WTC11 (cell line): Measurements from ENCODE around the gene AMBRA1. TPM values are rescaled to one million over a fixed set of nuclear protein-coding genes. Genes with fewer than 3 reads are reported as not detected.
A peak's percentile ranks its signal among the peaks of the same experiment; 100 is the strongest.

ENCODE experiments used
- ATAC-seq: fragments of 200-7000 bp; cut with Tn5 transposase; 2 replicates; pipeline ENCODE4 v1.10.0; 2021; ENCODE audit warnings: mild to moderate bottlenecking, moderate library complexity
- CTCF ChIA-PET: fragments of 300-600 bp; sonication (Branson Sonifier 250); formaldehyde crosslinking; loops from one replicate; lab custom pipeline; 2021; ENCODE audit warnings: antibody characterized with exemption; lab: Charles Lee
- POLR2A ChIA-PET: fragments of 350-600 bp; sonication (Branson Sonifier 250); formaldehyde crosslinking; loops from one replicate; lab custom pipeline; 2021; ENCODE audit warnings: antibody characterized with exemption; lab: Charles Lee
- DNase-seq: peaks from one replicate; pipeline ENCODE4 v3.0.0; 2021; ENCODE audit warnings: low spot score
- H3K27ac Mint-ChIP-seq: 2 replicates; pipeline ENCODE4 v1.8.0; 2021; ENCODE audit warnings: mixed read lengths
- H3K27me3 Mint-ChIP-seq: 2 replicates; pipeline ENCODE4 v1.8.0; 2021; ENCODE audit warnings: low read depth, mild to moderate bottlenecking, moderate library complexity, mixed read lengths
- H3K36me3 Mint-ChIP-seq: 2 replicates; pipeline ENCODE4 v1.8.0; 2021; ENCODE audit warnings: mixed read lengths
- H3K4me1 Mint-ChIP-seq: 2 replicates; pipeline ENCODE4 v1.8.0; 2022; ENCODE audit warnings: mixed read lengths
- H3K4me3 Mint-ChIP-seq: 2 replicates; pipeline ENCODE4 v1.8.0; 2021; ENCODE audit warnings: mild to moderate bottlenecking, moderate library complexity, mixed read lengths
- H3K9me3 Mint-ChIP-seq: 2 replicates; pipeline ENCODE4 v1.8.0; 2021; ENCODE audit warnings: mixed read lengths
- FOXP1 ChIP-seq: sonication (generic); formaldehyde crosslinking; IDR thresholded peaks from 2 replicates; pipeline ENCODE4 v1.8.0; 2022; ENCODE audit warnings: missing genetic modification reagents, mild to moderate bottlenecking, moderate library complexity, borderline replicate concordance
- GABPB1 ChIP-seq: sonication (generic); formaldehyde crosslinking; IDR thresholded peaks from 2 replicates; pipeline ENCODE4 v1.8.1; 2023; ENCODE audit warnings: mild to moderate bottlenecking, missing genetic modification reagents
- IRF2 ChIP-seq: sonication (generic); formaldehyde crosslinking; IDR thresholded peaks from 2 replicates; pipeline ENCODE4 v1.8.0; 2022; ENCODE audit warnings: low read depth, missing genetic modification reagents, borderline replicate concordance
- MYBL2 ChIP-seq: sonication (generic); formaldehyde crosslinking; IDR thresholded peaks from 2 replicates; pipeline ENCODE4 v1.8.1; 2023; ENCODE audit warnings: mild to moderate bottlenecking, moderate library complexity, missing genetic modification reagents
- RELA ChIP-seq: sonication (generic); formaldehyde crosslinking; IDR thresholded peaks from 2 replicates; pipeline ENCODE4 v1.8.1; 2022; ENCODE audit warnings: missing genetic modification reagents, mild to moderate bottlenecking, borderline replicate concordance
- SMAD4 ChIP-seq: sonication (generic); formaldehyde crosslinking; IDR thresholded peaks from 2 replicates; pipeline ENCODE4 v1.8.0; 2022; ENCODE audit warnings: mild to moderate bottlenecking, missing genetic modification reagents
- SOX15 ChIP-seq: fragments of 250-450 bp; sonication (Bioruptor Pico); IDR thresholded peaks from 2 replicates; pipeline ENCODE4 v1.9.0; 2021; ENCODE audit warnings: mild to moderate bottlenecking
- TEAD4 ChIP-seq: sonication (generic); formaldehyde crosslinking; IDR thresholded peaks from 2 replicates; pipeline ENCODE4 v1.8.0; 2022; ENCODE audit warnings: mild to moderate bottlenecking, missing genetic modification reagents
- ZBTB21 ChIP-seq: sonication (generic); formaldehyde crosslinking; IDR thresholded peaks from 2 replicates; pipeline ENCODE4 v1.8.1; 2023; ENCODE audit warnings: mild to moderate bottlenecking, missing genetic modification reagents, borderline replicate concordance
- ZNF138 ChIP-seq: sonication (generic); formaldehyde crosslinking; conservative IDR thresholded peaks from 2 replicates; pipeline ENCODE4 v1.8.1; 2022; ENCODE audit warnings: mild to moderate bottlenecking, moderate library complexity, missing genetic modification reagents
- ZNF232 ChIP-seq: sonication (generic); formaldehyde crosslinking; IDR thresholded peaks from 2 replicates; pipeline ENCODE4 v1.8.0; 2022; ENCODE audit warnings: mild to moderate bottlenecking, missing genetic modification reagents
- ZNF317 ChIP-seq: sonication (generic); formaldehyde crosslinking; IDR thresholded peaks from 2 replicates; pipeline ENCODE4 v1.8.1; 2023; ENCODE audit warnings: low read depth, mild to moderate bottlenecking, moderate library complexity, missing genetic modification reagents, borderline replicate concordance
- ZNF671 ChIP-seq: fragments of 250-450 bp; sonication (Bioruptor Pico); IDR thresholded peaks from 2 replicates; pipeline ENCODE4 v1.8.0; 2021; ENCODE audit warnings: mild to moderate bottlenecking
- total RNA-seq: library from RNA; stranded (reverse); gene quantifications from 3 replicates; pipeline ENCODE4 v1.2.3, GENCODE V29; 2021
- TF ChIP-seq, protein P1 (sequence below): sonication (generic); formaldehyde crosslinking; IDR thresholded peaks from 2 replicates; pipeline ENCODE4 v1.8.1; 2022; ENCODE audit warnings: low read depth, missing genetic modification reagents, borderline replicate concordance
- TF ChIP-seq, protein P2 (sequence below): fragments of 250-450 bp; sonication (Bioruptor Pico); IDR thresholded peaks from 2 replicates; pipeline ENCODE4 v1.9.0; 2021; ENCODE audit warnings: mild to moderate bottlenecking, borderline replicate concordance
- TF ChIP-seq, protein P3 (sequence below): fragments of 250-450 bp; sonication (Bioruptor Pico); IDR thresholded peaks from 2 replicates; pipeline ENCODE4 v1.8.0; 2021; ENCODE audit warnings: mild to moderate bottlenecking
- TF ChIP-seq, protein P4 (sequence below): sonication (generic); formaldehyde crosslinking; IDR thresholded peaks from 2 replicates; pipeline ENCODE4 v1.8.0; 2023; ENCODE audit warnings: mild to moderate bottlenecking, missing genetic modification reagents
- TF ChIP-seq, protein P5 (sequence below): fragments of 250-450 bp; sonication (Bioruptor Pico); IDR thresholded peaks from 2 replicates; pipeline ENCODE4 v1.9.0; 2021; ENCODE audit warnings: mild to moderate bottlenecking
- TF ChIP-seq, protein P6 (sequence below): sonication (generic); formaldehyde crosslinking; IDR thresholded peaks from 2 replicates; pipeline ENCODE4 v1.8.0; 2023; ENCODE audit warnings: missing genetic modification reagents, mild to moderate bottlenecking, borderline replicate concordance

Gene AMBRA1
- total RNA-seq, 1 experiment from 2014 or later, result 35.0 TPM

DNA sequence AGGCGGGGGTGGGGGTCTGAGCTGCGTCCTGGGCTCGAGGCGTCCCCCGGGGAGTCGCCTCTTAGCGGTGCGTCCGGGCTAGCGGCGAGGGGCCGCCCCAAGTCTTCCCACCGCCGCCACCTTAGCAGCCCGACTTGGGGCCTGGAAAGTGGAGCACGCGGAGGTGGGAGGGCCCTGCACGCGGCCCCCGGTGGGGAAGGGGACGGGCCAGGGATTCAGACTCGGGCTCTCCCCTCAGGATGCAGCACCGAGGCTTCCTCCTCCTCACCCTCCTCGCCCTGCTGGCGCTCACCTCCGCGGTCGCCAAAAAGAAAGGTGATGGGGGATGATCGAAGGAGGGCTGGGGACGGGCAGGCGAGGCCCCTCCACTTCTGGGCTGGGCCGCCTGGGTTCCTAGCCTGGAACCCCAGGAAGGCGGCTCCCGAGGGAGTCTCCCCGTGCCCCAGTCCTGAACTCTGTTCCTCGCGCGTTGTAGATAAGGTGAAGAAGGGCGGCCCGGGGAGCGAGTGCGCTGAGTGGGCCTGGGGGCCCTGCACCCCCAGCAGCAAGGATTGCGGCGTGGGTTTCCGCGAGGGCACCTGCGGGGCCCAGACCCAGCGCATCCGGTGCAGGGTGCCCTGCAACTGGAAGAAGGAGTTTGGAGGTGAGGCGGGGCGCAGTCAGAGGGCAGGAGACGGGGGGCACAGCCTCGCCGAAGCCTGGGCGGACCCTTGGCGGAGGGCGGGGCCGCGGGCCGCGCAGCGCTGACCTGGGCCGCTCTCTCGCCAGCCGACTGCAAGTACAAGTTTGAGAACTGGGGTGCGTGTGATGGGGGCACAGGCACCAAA, 211.8 kb downstream of the AMBRA1 start:
- POLR2A ChIA-PET, result interaction anchor here (1.4 kb wide), 1 partner anchor 30 kb away, joined by 3 read pairs; no protein-coding TSS in a partner anchor
- DNase-seq (peak; percentile 46), ATAC-seq (peak; percentile 3)
- H3K4me1 Mint-ChIP-seq, result peaks cover 21% of the 10 kb centered on the region
- peak overlapping the region; percentile 84 for H3K4me3 Mint-ChIP-seq
- H3K36me3 Mint-ChIP-seq, result peaks cover 10% of the 10 kb centered on the region
- peaks cover 13% of the 10 kb centered on the region for H3K27me3 Mint-ChIP-seq
- 0 out of 2 replicates have a peak overlapping the region, but pooled peaks have one; percentile 45 for H3K27ac Mint-ChIP-seq
- CTCF ChIA-PET, result interaction anchor here (0.8 to 1.9 kb wide), 19 partner anchors 10 to 212 kb away, joined by 3 to 65 read pairs (median 6); partner anchors contain the start of genes AMBRA1 and CHRM4
- H3K9me3 Mint-ChIP-seq, result no peaks in the 10 kb centered on the region
- TF ChIP-seq IRF2 (CRISPR knock-in tag), result no peak
- 0 out of 2 replicates have a peak, but pooled peaks have one; percentile 31 for TF ChIP-seq SMAD4 (CRISPR knock-in tag)
- TF ChIP-seq, protein P1, sequence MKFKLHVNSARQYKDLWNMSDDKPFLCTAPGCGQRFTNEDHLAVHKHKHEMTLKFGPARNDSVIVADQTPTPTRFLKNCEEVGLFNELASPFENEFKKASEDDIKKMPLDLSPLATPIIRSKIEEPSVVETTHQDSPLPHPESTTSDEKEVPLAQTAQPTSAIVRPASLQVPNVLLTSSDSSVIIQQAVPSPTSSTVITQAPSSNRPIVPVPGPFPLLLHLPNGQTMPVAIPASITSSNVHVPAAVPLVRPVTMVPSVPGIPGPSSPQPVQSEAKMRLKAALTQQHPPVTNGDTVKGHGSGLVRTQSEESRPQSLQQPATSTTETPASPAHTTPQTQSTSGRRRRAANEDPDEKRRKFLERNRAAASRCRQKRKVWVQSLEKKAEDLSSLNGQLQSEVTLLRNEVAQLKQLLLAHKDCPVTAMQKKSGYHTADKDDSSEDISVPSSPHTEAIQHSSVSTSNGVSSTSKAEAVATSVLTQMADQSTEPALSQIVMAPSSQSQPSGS (CRISPR knock-in tag), result no peak
- TF ChIP-seq, protein P2, sequence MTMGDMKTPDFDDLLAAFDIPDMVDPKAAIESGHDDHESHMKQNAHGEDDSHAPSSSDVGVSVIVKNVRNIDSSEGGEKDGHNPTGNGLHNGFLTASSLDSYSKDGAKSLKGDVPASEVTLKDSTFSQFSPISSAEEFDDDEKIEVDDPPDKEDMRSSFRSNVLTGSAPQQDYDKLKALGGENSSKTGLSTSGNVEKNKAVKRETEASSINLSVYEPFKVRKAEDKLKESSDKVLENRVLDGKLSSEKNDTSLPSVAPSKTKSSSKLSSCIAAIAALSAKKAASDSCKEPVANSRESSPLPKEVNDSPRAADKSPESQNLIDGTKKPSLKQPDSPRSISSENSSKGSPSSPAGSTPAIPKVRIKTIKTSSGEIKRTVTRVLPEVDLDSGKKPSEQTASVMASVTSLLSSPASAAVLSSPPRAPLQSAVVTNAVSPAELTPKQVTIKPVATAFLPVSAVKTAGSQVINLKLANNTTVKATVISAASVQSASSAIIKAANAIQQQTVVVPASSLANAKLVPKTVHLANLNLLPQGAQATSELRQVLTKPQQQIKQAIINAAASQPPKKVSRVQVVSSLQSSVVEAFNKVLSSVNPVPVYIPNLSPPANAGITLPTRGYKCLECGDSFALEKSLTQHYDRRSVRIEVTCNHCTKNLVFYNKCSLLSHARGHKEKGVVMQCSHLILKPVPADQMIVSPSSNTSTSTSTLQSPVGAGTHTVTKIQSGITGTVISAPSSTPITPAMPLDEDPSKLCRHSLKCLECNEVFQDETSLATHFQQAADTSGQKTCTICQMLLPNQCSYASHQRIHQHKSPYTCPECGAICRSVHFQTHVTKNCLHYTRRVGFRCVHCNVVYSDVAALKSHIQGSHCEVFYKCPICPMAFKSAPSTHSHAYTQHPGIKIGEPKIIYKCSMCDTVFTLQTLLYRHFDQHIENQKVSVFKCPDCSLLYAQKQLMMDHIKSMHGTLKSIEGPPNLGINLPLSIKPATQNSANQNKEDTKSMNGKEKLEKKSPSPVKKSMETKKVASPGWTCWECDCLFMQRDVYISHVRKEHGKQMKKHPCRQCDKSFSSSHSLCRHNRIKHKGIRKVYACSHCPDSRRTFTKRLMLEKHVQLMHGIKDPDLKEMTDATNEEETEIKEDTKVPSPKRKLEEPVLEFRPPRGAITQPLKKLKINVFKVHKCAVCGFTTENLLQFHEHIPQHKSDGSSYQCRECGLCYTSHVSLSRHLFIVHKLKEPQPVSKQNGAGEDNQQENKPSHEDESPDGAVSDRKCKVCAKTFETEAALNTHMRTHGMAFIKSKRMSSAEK (CRISPR knock-in tag), result no peak
- TF ChIP-seq GABPB1, result no peak
- TF ChIP-seq ZNF232, result no peak
- TF ChIP-seq, protein P3, sequence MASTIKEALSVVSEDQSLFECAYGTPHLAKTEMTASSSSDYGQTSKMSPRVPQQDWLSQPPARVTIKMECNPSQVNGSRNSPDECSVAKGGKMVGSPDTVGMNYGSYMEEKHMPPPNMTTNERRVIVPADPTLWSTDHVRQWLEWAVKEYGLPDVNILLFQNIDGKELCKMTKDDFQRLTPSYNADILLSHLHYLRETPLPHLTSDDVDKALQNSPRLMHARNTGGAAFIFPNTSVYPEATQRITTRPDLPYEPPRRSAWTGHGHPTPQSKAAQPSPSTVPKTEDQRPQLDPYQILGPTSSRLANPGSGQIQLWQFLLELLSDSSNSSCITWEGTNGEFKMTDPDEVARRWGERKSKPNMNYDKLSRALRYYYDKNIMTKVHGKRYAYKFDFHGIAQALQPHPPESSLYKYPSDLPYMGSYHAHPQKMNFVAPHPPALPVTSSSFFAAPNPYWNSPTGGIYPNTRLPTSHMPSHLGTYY (CRISPR knock-in tag), result no peak
- TF ChIP-seq MYBL2, result no peak
- no peak for TF ChIP-seq FOXP1
- no peak for TF ChIP-seq ZBTB21
- TF ChIP-seq, protein P4, sequence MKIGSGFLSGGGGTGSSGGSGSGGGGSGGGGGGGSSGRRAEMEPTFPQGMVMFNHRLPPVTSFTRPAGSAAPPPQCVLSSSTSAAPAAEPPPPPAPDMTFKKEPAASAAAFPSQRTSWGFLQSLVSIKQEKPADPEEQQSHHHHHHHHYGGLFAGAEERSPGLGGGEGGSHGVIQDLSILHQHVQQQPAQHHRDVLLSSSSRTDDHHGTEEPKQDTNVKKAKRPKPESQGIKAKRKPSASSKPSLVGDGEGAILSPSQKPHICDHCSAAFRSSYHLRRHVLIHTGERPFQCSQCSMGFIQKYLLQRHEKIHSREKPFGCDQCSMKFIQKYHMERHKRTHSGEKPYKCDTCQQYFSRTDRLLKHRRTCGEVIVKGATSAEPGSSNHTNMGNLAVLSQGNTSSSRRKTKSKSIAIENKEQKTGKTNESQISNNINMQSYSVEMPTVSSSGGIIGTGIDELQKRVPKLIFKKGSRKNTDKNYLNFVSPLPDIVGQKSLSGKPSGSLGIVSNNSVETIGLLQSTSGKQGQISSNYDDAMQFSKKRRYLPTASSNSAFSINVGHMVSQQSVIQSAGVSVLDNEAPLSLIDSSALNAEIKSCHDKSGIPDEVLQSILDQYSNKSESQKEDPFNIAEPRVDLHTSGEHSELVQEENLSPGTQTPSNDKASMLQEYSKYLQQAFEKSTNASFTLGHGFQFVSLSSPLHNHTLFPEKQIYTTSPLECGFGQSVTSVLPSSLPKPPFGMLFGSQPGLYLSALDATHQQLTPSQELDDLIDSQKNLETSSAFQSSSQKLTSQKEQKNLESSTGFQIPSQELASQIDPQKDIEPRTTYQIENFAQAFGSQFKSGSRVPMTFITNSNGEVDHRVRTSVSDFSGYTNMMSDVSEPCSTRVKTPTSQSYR (CRISPR knock-in tag), result no peak; the same call in 1 of the 2 replicates
- TF ChIP-seq, protein P5, sequence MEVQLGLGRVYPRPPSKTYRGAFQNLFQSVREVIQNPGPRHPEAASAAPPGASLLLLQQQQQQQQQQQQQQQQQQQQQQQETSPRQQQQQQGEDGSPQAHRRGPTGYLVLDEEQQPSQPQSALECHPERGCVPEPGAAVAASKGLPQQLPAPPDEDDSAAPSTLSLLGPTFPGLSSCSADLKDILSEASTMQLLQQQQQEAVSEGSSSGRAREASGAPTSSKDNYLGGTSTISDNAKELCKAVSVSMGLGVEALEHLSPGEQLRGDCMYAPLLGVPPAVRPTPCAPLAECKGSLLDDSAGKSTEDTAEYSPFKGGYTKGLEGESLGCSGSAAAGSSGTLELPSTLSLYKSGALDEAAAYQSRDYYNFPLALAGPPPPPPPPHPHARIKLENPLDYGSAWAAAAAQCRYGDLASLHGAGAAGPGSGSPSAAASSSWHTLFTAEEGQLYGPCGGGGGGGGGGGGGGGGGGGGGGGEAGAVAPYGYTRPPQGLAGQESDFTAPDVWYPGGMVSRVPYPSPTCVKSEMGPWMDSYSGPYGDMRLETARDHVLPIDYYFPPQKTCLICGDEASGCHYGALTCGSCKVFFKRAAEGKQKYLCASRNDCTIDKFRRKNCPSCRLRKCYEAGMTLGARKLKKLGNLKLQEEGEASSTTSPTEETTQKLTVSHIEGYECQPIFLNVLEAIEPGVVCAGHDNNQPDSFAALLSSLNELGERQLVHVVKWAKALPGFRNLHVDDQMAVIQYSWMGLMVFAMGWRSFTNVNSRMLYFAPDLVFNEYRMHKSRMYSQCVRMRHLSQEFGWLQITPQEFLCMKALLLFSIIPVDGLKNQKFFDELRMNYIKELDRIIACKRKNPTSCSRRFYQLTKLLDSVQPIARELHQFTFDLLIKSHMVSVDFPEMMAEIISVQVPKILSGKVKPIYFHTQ (CRISPR knock-in tag), result no peak
- TF ChIP-seq RELA (CRISPR knock-in tag), result no peak
- no peak for TF ChIP-seq SOX15 (CRISPR knock-in tag)
- TF ChIP-seq, protein P6, sequence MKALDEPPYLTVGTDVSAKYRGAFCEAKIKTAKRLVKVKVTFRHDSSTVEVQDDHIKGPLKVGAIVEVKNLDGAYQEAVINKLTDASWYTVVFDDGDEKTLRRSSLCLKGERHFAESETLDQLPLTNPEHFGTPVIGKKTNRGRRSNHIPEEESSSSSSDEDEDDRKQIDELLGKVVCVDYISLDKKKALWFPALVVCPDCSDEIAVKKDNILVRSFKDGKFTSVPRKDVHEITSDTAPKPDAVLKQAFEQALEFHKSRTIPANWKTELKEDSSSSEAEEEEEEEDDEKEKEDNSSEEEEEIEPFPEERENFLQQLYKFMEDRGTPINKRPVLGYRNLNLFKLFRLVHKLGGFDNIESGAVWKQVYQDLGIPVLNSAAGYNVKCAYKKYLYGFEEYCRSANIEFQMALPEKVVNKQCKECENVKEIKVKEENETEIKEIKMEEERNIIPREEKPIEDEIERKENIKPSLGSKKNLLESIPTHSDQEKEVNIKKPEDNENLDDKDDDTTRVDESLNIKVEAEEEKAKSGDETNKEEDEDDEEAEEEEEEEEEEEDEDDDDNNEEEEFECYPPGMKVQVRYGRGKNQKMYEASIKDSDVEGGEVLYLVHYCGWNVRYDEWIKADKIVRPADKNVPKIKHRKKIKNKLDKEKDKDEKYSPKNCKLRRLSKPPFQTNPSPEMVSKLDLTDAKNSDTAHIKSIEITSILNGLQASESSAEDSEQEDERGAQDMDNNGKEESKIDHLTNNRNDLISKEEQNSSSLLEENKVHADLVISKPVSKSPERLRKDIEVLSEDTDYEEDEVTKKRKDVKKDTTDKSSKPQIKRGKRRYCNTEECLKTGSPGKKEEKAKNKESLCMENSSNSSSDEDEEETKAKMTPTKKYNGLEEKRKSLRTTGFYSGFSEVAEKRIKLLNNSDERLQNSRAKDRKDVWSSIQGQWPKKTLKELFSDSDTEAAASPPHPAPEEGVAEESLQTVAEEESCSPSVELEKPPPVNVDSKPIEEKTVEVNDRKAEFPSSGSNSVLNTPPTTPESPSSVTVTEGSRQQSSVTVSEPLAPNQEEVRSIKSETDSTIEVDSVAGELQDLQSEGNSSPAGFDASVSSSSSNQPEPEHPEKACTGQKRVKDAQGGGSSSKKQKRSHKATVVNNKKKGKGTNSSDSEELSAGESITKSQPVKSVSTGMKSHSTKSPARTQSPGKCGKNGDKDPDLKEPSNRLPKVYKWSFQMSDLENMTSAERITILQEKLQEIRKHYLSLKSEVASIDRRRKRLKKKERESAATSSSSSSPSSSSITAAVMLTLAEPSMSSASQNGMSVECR (CRISPR knock-in tag), result peak; percentile 79
- no peak for TF ChIP-seq ZNF671 (CRISPR knock-in tag)
- no peak for TF ChIP-seq ZNF138 (CRISPR knock-in tag)
- no peak for TF ChIP-seq ZNF317 (CRISPR knock-in tag)
- no peak for TF ChIP-seq TEAD4 (CRISPR knock-in tag)
